Measurements from ENCODE around the gene LSAMP.

The LSAMP gene

GRCh38 chr3:115943579-115943978 lies 501.7 kb downstream of the LSAMP start:
- DNase-seq (ENCODE audit: low spot score) = no peak

- DNase-seq (ENCODE audit: low spot score) = no peak
Measured at GRCh38 chr3:115937054-115937453, 508.2 kb downstream of the LSAMP start.

- no peak for DNase-seq (ENCODE audit: low spot score)
Measured at GRCh38 chr3:115932807-115933206, 512.5 kb downstream of the LSAMP start.

- no peak for DNase-seq (ENCODE audit: low spot score)
Measured at GRCh38 chr3:115931581-115931980, 513.7 kb downstream of the LSAMP start.

- DNase-seq (ENCODE audit: low spot score) = no peak
Measured at GRCh38 chr3:115930922-115931321, 514.4 kb downstream of the LSAMP start.

- DNase-seq (ENCODE audit: low spot score) = no peak
Measured at GRCh38 chr3:115930168-115930567, 515.1 kb downstream of the LSAMP start.

GRCh38 chr3:115928376-115928775 lies 516.9 kb downstream of the LSAMP start:
- no peak for DNase-seq (ENCODE audit: low spot score)

- DNase-seq (ENCODE audit: low spot score) = no peak
Measured at GRCh38 chr3:115927197-115927596, 518.1 kb downstream of the LSAMP start.

- DNase-seq (ENCODE audit: low spot score) = no peak
Measured at GRCh38 chr3:115922681-115923347, 522.5 kb downstream of the LSAMP start.

GRCh38 chr3:115921711-115922110 lies 523.6 kb downstream of the LSAMP start:
- DNase-seq (ENCODE audit: low spot score) = no peak

- DNase-seq (ENCODE audit: low spot score) = no peak
Measured at GRCh38 chr3:115918900-115919299, 526.4 kb downstream of the LSAMP start.

GRCh38 chr3:115916866-115917265 lies 528.4 kb downstream of the LSAMP start:
- no peak for DNase-seq (ENCODE audit: low spot score)

- no peak for DNase-seq (ENCODE audit: low spot score)
Measured at GRCh38 chr3:115915061-115915460, 530.2 kb downstream of the LSAMP start.

- DNase-seq (ENCODE audit: low spot score) = no peak
Measured at GRCh38 chr3:115913069-115913686, 532.1 kb downstream of the LSAMP start.

- DNase-seq (ENCODE audit: low spot score) = no peak
Measured at GRCh38 chr3:115912372-115912771, 532.9 kb downstream of the LSAMP start.

- no peak for DNase-seq (ENCODE audit: low spot score)
Measured at GRCh38 chr3:115905871-115906270, 539.4 kb downstream of the LSAMP start.

- peak; percentile 19 for DNase-seq (ENCODE audit: low spot score)
Measured at GRCh38 chr3:115903843-115904242, 541.4 kb downstream of the LSAMP start.

GRCh38 chr3:115901008-115901407 lies 544.3 kb downstream of the LSAMP start:
- DNase-seq (ENCODE audit: low spot score) = no peak

GRCh38 chr3:115899535-115899934 lies 545.8 kb downstream of the LSAMP start:
- DNase-seq (ENCODE audit: low spot score) = no peak

- no peak for DNase-seq (ENCODE audit: low spot score)
Measured at GRCh38 chr3:115898656-115899410, 546.5 kb downstream of the LSAMP start.

- no peak for DNase-seq (ENCODE audit: low spot score)
Measured at GRCh38 chr3:115891006-115891636, 554.2 kb downstream of the LSAMP start.

- DNase-seq (ENCODE audit: low spot score) = no peak
Measured at GRCh38 chr3:115890579-115890978, 554.7 kb downstream of the LSAMP start.

GRCh38 chr3:115885621-115886020 lies 559.7 kb downstream of the LSAMP start:
- no peak for DNase-seq (ENCODE audit: low spot score)

All from activated CD4-positive, alpha-beta T cell treated with anti-CD3 and anti-CD28 coated beads, Interleukin-2, Interleukin-4, amounts not matched to agents 100 ng/mL and 50 ng/mL, durations not matched to agents 16 hours and 8 hours (primary cell).